ENCODE measurements around the gene SOX5. TPM values are rescaled to one million over a fixed set of nuclear protein-coding genes. Genes with fewer than 3 reads are reported as not detected.

Gene SOX5
- not detected in 5 replicates for total RNA-seq (2022; extraction: Qiagen RNA extraction)

GRCh38 chr12:23949348-23950209 is at the start of gene SOX5:
SOX5 (minus strand) TSS chr12:23949670; CDS start chr12:23949601, 69 bp downstream.

